Measurements from ENCODE around the gene CDKN1B. TPM values are rescaled to one million over a fixed set of nuclear protein-coding genes. Genes with fewer than 3 reads are reported as not detected.

The CDKN1B gene
- total and polyA plus RNA-seq, 2 of the 4 experiments (the other 2 are of a cell fraction): 13.9 to 17.4 TPM

GRCh38 chr12:12686472-12686871, 30.7 kb upstream of the CDKN1B start:
- no peak overlapping the region for H3K27ac ChIP-seq (ENCODE audit: insufficient read depth, low read length)
- BruUV-seq (replicated peaks): no TSS peak
- no peak for ATAC-seq (ENCODE audit: low read depth)

More at GRCh38 chr12:12686472-12686871, 30.7 kb upstream of the CDKN1B start:
- H3K56ac ChIP-seq (ENCODE audit: extremely low read depth, insufficient read depth, low read length): no peak overlapping the region
- H3K14ac ChIP-seq (replicated peaks; ENCODE audit: low read depth, low read length): no peak overlapping the region
- no peak overlapping the region for H2AK5ac ChIP-seq (ENCODE audit: low read depth, low read length)
- H2BK5ac ChIP-seq (ENCODE audit: low read depth, low read length, poor library complexity, severe bottlenecking): no peak overlapping the region
- no peak overlapping the region for H2AFZ ChIP-seq (replicated peaks; ENCODE audit: low read length, poor library complexity)
- no peak for DNase-seq
- H3K9me3 ChIP-seq (ENCODE audit: control insufficient read depth, insufficient read depth, low read length): no peaks in the 10 kb centered on the region
- H2BK15ac ChIP-seq (ENCODE audit: low read depth, low read length): no peak overlapping the region
- H3K23ac ChIP-seq (ENCODE audit: low read depth, low read length): no peak overlapping the region
- H3K4me3 ChIP-seq (ENCODE audit: insufficient read depth, low read depth, low read length): no peak overlapping the region
- H2BK120ac ChIP-seq (ENCODE audit: low read depth, low read length): no peak overlapping the region
- no CpG with 5 or more reads among the region's 1 CpG for WGBS, 2 experiments (ENCODE audit: extremely low coverage in 2 of 2, insufficient read length in 1 of 2)
- CTCF ChIA-PET: no interaction called here
- H3K27me3 ChIP-seq (ENCODE audit: control insufficient read depth, insufficient read depth, low read length): peaks cover 10% of the 10 kb centered on the region
- no peak overlapping the region for H2AK9ac ChIP-seq (replicated peaks; ENCODE audit: low read depth, low read length, poor library complexity)
- intact Hi-C loops (cut with micrococcal nuclease) (no loop called here), dilution Hi-C loops (cut with HindIII; ENCODE audit: low sequenced_read_pairs, unreplicated experiment) (no loop called here), in situ Hi-C loops (cut with MboI; ENCODE audit: low sequenced_read_pairs) (no loop called here)
- no peaks in the 10 kb centered on the region for H4K20me1 ChIP-seq (ENCODE audit: insufficient read depth, low read length)
- no peaks in the 10 kb centered on the region for H3K79me1 ChIP-seq (ENCODE audit: low read depth in 1 of 2, low read length in 2 of 2)
- H3K9ac ChIP-seq (ENCODE audit: low read depth, low read length): no peak overlapping the region
- TF ChIP-seq CTCF (conservative IDR thresholded peaks at IDR 0.05; ENCODE audit: low read depth, low read length): no peak
- TF ChIP-seq NFE2L2 (IDR thresholded peaks at IDR 0.05; ENCODE audit: low read depth, low read length): no peak
- no peak for TF ChIP-seq BHLHE40 (IDR thresholded peaks at IDR 0.05; ENCODE audit: low read depth, low read length)
- TF ChIP-seq MAFK (IDR thresholded peaks at IDR 0.05; ENCODE audit: low read depth, low read length): no peak
- no peak for TF ChIP-seq SMC3 (IDR thresholded peaks at IDR 0.05; ENCODE audit: low read depth, low read length)
- TF ChIP-seq RFX5 (IDR thresholded peaks at IDR 0.05; ENCODE audit: low read depth, low read length): no peak
- no peak for TF ChIP-seq MXI1 (IDR thresholded peaks at IDR 0.05; ENCODE audit: borderline replicate concordance, low read depth, low read length)
- TF ChIP-seq USF2 (IDR thresholded peaks at IDR 0.05; ENCODE audit: low read depth, low read length): no peak
- TF ChIP-seq MAZ (IDR thresholded peaks at IDR 0.05; ENCODE audit: borderline replicate concordance, low read depth, low read length): no peak
- no peak for TF ChIP-seq FOS (IDR thresholded peaks at IDR 0.05; ENCODE audit: low read depth, low read length)
- TF ChIP-seq RAD21 (IDR thresholded peaks at IDR 0.05; ENCODE audit: low read length): no peak
- no peak for TF ChIP-seq RCOR1 (IDR thresholded peaks at IDR 0.05; ENCODE audit: insufficient replicate concordance, low read length)
- no peak for TF ChIP-seq CEBPB (IDR thresholded peaks at IDR 0.05; ENCODE audit: low read depth, low read length)
- TF ChIP-seq CHD1 (IDR thresholded peaks at IDR 0.05; ENCODE audit: low read depth, low read length): no peak
- TF ChIP-seq POLR2A (IDR thresholded peaks at IDR 0.05; ENCODE audit: low read depth, low read length): no peak
- no peak for TF ChIP-seq ELK1 (IDR thresholded peaks at IDR 0.05; ENCODE audit: borderline replicate concordance, low read depth, low read length)
- no peak overlapping the region for H4K5ac ChIP-seq (ENCODE audit: low read depth, low read length)
- no peak overlapping the region for H3K4ac ChIP-seq (ENCODE audit: low read depth, low read length)
- peaks cover 2% of the 10 kb centered on the region; the same call in 1 of the 2 replicates for H3K4me1 ChIP-seq (ENCODE audit: control insufficient read depth, insufficient read depth, low read length)
- H3K9me1 ChIP-seq (ENCODE audit: insufficient read depth, low read length): no peaks in the 10 kb centered on the region; the same call in 1 of the 2 replicates
- H2BK20ac ChIP-seq (ENCODE audit: low read depth, low read length): no peak overlapping the region
- H3K4me2 ChIP-seq (ENCODE audit: low read depth, low read length): no peak overlapping the region
- POLR2A ChIA-PET (ENCODE audit: unreplicated experiment): no interaction called here
- H4K8ac ChIP-seq (ENCODE audit: low read depth in 2 of 2, low read length in 2 of 2): no peak overlapping the region
- H3K18ac ChIP-seq (ENCODE audit: low read depth, low read length): no peak overlapping the region
- H4K91ac ChIP-seq (ENCODE audit: insufficient read depth, low read depth, low read length): no peak overlapping the region
- H3K36me3 ChIP-seq (ENCODE audit: control insufficient read depth, insufficient read depth, low read length): no peaks in the 10 kb centered on the region
